ENCODE results near the gene SLC26A2. TPM values are rescaled to one million over a fixed set of nuclear protein-coding genes. Genes with fewer than 3 reads are reported as not detected.

The SLC26A2 gene
- total and polyA plus RNA-seq, 10 of the 15 experiments (the other 5 are each of a cell fraction or from before 2014, with no cell fraction given) = 1.7 to 6.4 (median 4.2) TPM

DNA sequence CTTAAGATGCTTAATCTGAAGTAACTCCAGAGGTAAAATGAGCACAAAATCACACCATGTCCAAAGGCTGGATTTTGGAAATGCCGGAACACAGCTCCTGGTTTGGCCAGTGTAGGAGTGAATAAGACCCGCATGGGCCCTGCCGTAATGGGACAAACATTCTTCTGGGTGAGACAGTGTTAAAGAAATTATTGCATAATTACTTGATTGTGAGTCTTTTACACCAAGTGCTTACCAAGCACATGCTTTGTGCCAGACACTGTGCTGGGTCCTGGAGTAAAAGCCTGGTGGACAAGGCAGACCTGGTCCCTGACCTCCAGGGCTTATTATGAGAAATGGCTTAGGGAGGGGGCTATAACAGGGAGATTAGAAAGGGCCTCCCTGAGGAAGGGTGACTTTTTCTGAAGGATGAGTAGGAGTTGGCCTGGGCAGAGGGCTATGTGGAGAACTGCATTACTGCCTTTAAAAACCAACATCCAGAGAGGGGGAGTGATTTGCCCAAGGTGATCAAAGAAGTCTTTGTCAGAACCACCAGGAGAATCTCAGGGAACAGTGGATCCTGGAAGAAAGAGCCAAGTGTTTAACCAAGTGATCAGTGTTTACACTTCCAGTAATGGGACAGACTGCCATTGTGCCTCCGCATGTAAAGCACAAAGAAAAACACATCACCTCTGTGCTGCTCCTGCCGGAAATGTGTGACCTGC lies 19.5 kb upstream of the SLC26A2 start:
- POLR2A ChIA-PET = no interaction called here
- H3K4me3 ChIP-seq = no peak overlapping the region
- H3K36me3 ChIP-seq (ENCODE audit: control insufficient read depth in 2 of 2, insufficient read depth in 2 of 2, low read length in 1 of 2) = no peaks in the 10 kb centered on the region
- RAD21 ChIA-PET (ENCODE audit: unreplicated experiment) = no interaction called here
- H3K4me2 ChIP-seq (ENCODE audit: control insufficient read depth, insufficient read depth) = no peak overlapping the region
- no peak overlapping the region for H3K27ac ChIP-seq (ENCODE audit: control insufficient read depth, insufficient read depth)
- DNase-seq (ENCODE audit: low read depth, low spot score) (no peak), FAIRE-seq (no peak), ATAC-seq (no peak)
- H4K20me1 ChIP-seq (ENCODE audit: control insufficient read depth, insufficient read depth) = no peaks in the 10 kb centered on the region
- no peaks in the 10 kb centered on the region; a peak in 1 of 4 replicates for H3K27me3 ChIP-seq (replicated peaks in 1 of 2; ENCODE audit: control insufficient read depth in 2 of 2, insufficient read depth in 2 of 2, low read length in 1 of 2)
- SMC1A ChIA-PET (ENCODE audit: uncharacterized antibody, unreplicated experiment) = no interaction called here
- in situ Hi-C loops (cut with MboI) = no loop called here
- CTCF ChIA-PET = no interaction called here
- no peaks in the 10 kb centered on the region for H3K79me2 ChIP-seq (ENCODE audit: control insufficient read depth, insufficient read depth, low read length)
- no peak overlapping the region for H2AFZ ChIP-seq (ENCODE audit: control insufficient read depth, low read depth, low read length)
- H3K4me1 ChIP-seq (ENCODE audit: control insufficient read depth, insufficient read depth, low read length) = no peaks in the 10 kb centered on the region
- H3K9me3 ChIP-seq (replicated peaks; ENCODE audit: control insufficient read depth, insufficient read depth, low read length) = no peaks in the 10 kb centered on the region
- intact Hi-C loops (cut with micrococcal nuclease; ENCODE audit: unreplicated experiment) = no loop called here
- WGBS (ENCODE audit: insufficient coverage, insufficient replicate concordance, low lambda C conversion rate, missing lambda C conversion rate) = 81% methylated on average over 5 of the region's 5 CpGs
- no TSS peak for BruUV-seq (replicated peaks)
- no peak for TF ChIP-seq TAF1 (IDR thresholded peaks at IDR 0.05; ENCODE audit: borderline replicate concordance, low read depth, low read length)
- no peak for TF ChIP-seq ZNF384 (IDR thresholded peaks at IDR 0.05; ENCODE audit: borderline replicate concordance, low read depth, low read length)
- TF ChIP-seq SREBF2 (IDR thresholded peaks at IDR 0.05; ENCODE audit: low read length) = no peak
- TF ChIP-seq EGR1 (IDR thresholded peaks at IDR 0.05; ENCODE audit: borderline replicate concordance in 1 of 2, low read depth in 2 of 2, low read length in 2 of 2) = no peak
- no peak for TF ChIP-seq RELA (IDR thresholded peaks at IDR 0.05; ENCODE audit: borderline replicate concordance, partially characterized antibody)
- TF ChIP-seq, protein P1, sequence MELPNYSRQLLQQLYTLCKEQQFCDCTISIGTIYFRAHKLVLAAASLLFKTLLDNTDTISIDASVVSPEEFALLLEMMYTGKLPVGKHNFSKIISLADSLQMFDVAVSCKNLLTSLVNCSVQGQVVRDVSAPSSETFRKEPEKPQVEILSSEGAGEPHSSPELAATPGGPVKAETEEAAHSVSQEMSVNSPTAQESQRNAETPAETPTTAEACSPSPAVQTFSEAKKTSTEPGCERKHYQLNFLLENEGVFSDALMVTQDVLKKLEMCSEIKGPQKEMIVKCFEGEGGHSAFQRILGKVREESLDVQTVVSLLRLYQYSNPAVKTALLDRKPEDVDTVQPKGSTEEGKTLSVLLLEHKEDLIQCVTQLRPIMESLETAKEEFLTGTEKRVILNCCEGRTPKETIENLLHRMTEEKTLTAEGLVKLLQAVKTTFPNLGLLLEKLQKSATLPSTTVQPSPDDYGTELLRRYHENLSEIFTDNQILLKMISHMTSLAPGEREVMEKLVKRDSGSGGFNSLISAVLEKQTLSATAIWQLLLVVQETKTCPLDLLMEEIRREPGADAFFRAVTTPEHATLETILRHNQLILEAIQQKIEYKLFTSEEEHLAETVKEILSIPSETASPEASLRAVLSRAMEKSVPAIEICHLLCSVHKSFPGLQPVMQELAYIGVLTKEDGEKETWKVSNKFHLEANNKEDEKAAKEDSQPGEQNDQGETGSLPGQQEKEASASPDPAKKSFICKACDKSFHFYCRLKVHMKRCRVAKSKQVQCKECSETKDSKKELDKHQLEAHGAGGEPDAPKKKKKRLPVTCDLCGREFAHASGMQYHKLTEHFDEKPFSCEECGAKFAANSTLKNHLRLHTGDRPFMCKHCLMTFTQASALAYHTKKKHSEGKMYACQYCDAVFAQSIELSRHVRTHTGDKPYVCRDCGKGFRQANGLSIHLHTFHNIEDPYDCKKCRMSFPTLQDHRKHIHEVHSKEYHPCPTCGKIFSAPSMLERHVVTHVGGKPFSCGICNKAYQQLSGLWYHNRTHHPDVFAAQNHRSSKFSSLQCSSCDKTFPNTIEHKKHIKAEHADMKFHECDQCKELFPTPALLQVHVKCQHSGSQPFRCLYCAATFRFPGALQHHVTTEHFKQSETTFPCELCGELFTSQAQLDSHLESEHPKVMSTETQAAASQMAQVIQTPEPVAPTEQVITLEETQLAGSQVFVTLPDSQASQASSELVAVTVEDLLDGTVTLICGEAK (IDR thresholded peaks at IDR 0.05; ENCODE audit: borderline replicate concordance) = no peak
- TF ChIP-seq HCFC1 (IDR thresholded peaks at IDR 0.05; ENCODE audit: low read length) = no peak
- TF ChIP-seq TCF3 (IDR thresholded peaks at IDR 0.05; ENCODE audit: borderline replicate concordance, insufficient read depth, low read depth, low read length) = no peak
- TF ChIP-seq MXI1 (IDR thresholded peaks at IDR 0.05; ENCODE audit: low read depth, low read length) = no peak
- TF ChIP-seq, protein P2, sequence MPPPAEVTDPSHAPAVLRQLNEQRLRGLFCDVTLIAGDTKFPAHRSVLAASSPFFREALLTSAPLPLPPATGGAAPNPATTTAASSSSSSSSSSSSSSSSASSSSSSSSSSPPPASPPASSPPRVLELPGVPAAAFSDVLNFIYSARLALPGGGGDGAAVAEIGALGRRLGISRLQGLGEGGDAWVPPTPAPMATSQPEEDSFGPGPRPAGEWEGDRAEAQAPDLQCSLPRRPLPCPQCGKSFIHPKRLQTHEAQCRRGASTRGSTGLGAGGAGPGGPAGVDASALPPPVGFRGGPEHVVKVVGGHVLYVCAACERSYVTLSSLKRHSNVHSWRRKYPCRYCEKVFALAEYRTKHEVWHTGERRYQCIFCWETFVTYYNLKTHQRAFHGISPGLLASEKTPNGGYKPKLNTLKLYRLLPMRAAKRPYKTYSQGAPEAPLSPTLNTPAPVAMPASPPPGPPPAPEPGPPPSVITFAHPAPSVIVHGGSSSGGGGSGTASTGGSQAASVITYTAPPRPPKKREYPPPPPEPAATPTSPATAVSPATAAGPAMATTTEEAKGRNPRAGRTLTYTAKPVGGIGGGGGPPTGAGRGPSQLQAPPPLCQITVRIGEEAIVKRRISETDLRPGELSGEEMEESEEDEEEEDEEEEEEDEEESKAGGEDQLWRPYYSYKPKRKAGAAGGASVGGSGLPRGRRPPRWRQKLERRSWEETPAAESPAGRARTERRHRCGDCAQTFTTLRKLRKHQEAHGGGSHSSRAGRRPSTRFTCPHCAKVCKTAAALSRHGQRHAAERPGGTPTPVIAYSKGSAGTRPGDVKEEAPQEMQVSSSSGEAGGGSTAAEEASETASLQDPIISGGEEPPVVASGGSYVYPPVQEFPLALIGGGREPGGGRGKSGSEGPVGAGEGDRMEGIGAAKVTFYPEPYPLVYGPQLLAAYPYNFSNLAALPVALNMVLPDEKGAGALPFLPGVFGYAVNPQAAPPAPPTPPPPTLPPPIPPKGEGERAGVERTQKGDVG (CRISPR knock-in tag; IDR thresholded peaks at IDR 0.05) = no peak
- H3K9ac ChIP-seq (ENCODE audit: control insufficient read depth, insufficient read depth, low read length) = no peak overlapping the region
